Fibroblast of skin of back (primary cell): ENCODE measurements around the gene OXLD1.
A peak's percentile ranks its signal among the peaks of the same experiment; 100 is the strongest.

Experiments
- DNase-seq: peaks from one replicate; pipeline ENCODE4 v3.0.0-alpha.2; 2013

Gene OXLD1

GRCh38 chr17:81682565-81683207, 16.3 kb upstream of the OXLD1 start:
- peak; percentile 9 for DNase-seq

GRCh38 chr17:81681672-81682071, 15.3 kb upstream of the OXLD1 start:
- DNase-seq = no peak

GRCh38 chr17:81680150-81680549, 13.7 kb upstream of the OXLD1 start:
- no peak for DNase-seq

- no peak for DNase-seq
Observed at GRCh38 chr17:81676906-81677305, 10.5 kb upstream of the OXLD1 start.

GRCh38 chr17:81675515-81676221, 9.3 kb upstream of the OXLD1 start:
- peak; percentile 35 for DNase-seq

GRCh38 chr17:81673561-81674258, 7.3 kb upstream of the OXLD1 start:
- no peak for DNase-seq

- DNase-seq = no peak
Observed at GRCh38 chr17:81672954-81673353, 6.5 kb upstream of the OXLD1 start.

GRCh38 chr17:81672504-81672903, 6.1 kb upstream of the OXLD1 start:
- DNase-seq = no peak

GRCh38 chr17:81667754-81668153, 1.3 kb upstream of the OXLD1 start:
- no peak for DNase-seq

- DNase-seq = peak; percentile 43
Observed at GRCh38 chr17:81666092-81666341, 388 bp downstream of the OXLD1 start.

- peak; percentile 29 for DNase-seq
Observed at GRCh38 chr17:81665205-81666091, 957 bp downstream of the OXLD1 start.

- DNase-seq = no peak
Observed at GRCh38 chr17:81664051-81664470, 2.3 kb downstream of the OXLD1 start.

GRCh38 chr17:81662002-81662401, 4.4 kb downstream of the OXLD1 start:
- DNase-seq = no peak

GRCh38 chr17:81660441-81660840, 6.0 kb downstream of the OXLD1 start:
- no peak for DNase-seq

GRCh38 chr17:81659038-81659437, 7.4 kb downstream of the OXLD1 start:
- no peak for DNase-seq

GRCh38 chr17:81656835-81657234, 9.6 kb downstream of the OXLD1 start:
- DNase-seq = no peak

GRCh38 chr17:81656118-81656743, 10.2 kb downstream of the OXLD1 start, which contains the start of gene PDE6G:
Gene PDE6G (minus strand): TSS chr17:81656542. CDS start chr17:81653305, 3,237 bp downstream.
- DNase-seq = no peak

GRCh38 chr17:81655378-81656117, 10.9 kb downstream of the OXLD1 start:
- no peak for DNase-seq

GRCh38 chr17:81652906-81653771, 13.3 kb downstream of the OXLD1 start:
- DNase-seq = no peak

- DNase-seq = peak; percentile 88
Observed at GRCh38 chr17:81651692-81652091, 14.7 kb downstream of the OXLD1 start.

GRCh38 chr17:81650951-81651350, 15.5 kb downstream of the OXLD1 start:
- no peak for DNase-seq
